Heart left ventricle (tissue), 16 donors: ENCODE measurements around the gene ADPRHL1. TPM values are rescaled to one million over a fixed set of nuclear protein-coding genes. Genes with fewer than 3 reads are reported as not detected.
A peak's percentile ranks its signal among the peaks of the same experiment; 100 is the strongest.

ENCODE experiments used
- ATAC-seq, 4 donors: fragments of 200-7000 bp; cut with Tn5 transposase; one replicate each; pipeline ENCODE4 v1.9.1; 2020 to 2022; ENCODE audit warnings: moderate library complexity in 4 of 4, mild to moderate bottlenecking in 3 of 4, moderate number of reproducible peaks in 1 of 4
- DNase-seq, 5 donors: peaks; one replicate each; pipeline ENCODE4 v3.0.0-alpha.2; 2020
- H3K27ac ChIP-seq, 12 donors: fragments of 200-600 bp; sonication (generic) in 4 of 12; one replicate each; pipeline versions ENCODE4 v1.5.0 to v1.8.0; 2016 to 2022; ENCODE audit warnings: mild to moderate bottlenecking in 2 of 12
- H3K27me3 ChIP-seq, 9 donors: fragments of 200-600 bp; sonication (generic) in 2 of 9; one replicate each; pipeline versions ENCODE4 v1.5.1 to v1.8.0; 2016 to 2022; ENCODE audit warnings: mild to moderate bottlenecking in 3 of 9
- H3K36me3 ChIP-seq, 9 donors: fragments of 200-600 bp; sonication (generic) in 2 of 9; one replicate each; pipeline versions ENCODE4 v1.5.0 to v1.8.0; 2018 to 2022; ENCODE audit warnings: mild to moderate bottlenecking in 2 of 9
- H3K4me1 ChIP-seq, 12 donors: fragments of 200-600 bp; sonication (generic) in 4 of 12; one replicate each; pipeline versions ENCODE4 v1.5.0 to v1.8.0; 2016 to 2022; ENCODE audit warnings: mild to moderate bottlenecking in 3 of 12
- H3K4me3 ChIP-seq, 12 donors: fragments of 200-600 bp; sonication (generic) in 4 of 12; one replicate each; pipeline versions ENCODE4 v1.5.0 to v1.8.0; 2017 to 2022; ENCODE audit warnings: mild to moderate bottlenecking in 9 of 12, moderate library complexity in 4 of 12
- H3K9me3 ChIP-seq, 12 donors: fragments of 200-600 bp; sonication (generic) in 4 of 12; one replicate each; pipeline versions ENCODE4 v1.5.0 to v1.8.0; 2016 to 2022; ENCODE audit warnings: mild to moderate bottlenecking in 1 of 12
- POLR2A ChIP-seq, 2 donors: fragments of 450-650 bp; IDR thresholded peaks; one replicate each; pipeline ENCODE4 v1.6.1; 2017; ENCODE audit warnings: antibody characterized with exemption in 2 of 2, mild to moderate bottlenecking in 2 of 2, moderate library complexity in 2 of 2
- WGBS, 4 donors: extraction: QIAGEN DNeasy Blood & Tissue Kit in 2 of 4; methylation state at CpG; one replicate each; pipeline versions ENCODE4 v1.1.5 to v1.1.7; 2013 to 2018; 5-methylcytosine and 5-hydroxymethylcytosine counted together
- intact Hi-C, 10 donors: fragments of 100-400 bp; cut with DNase I; formaldehyde crosslinking; loops; one replicate each; pipeline versions ENCODE4 v1.11.1 to v1.14.2; 2022
- polyA plus RNA-seq, 2 donors: library from polyadenylated mRNA; stranded (reverse); fragments of 200-250 nt; gene quantifications; one replicate each; pipeline ENCODE4 v1.2.3, GENCODE V29; 2013
- total RNA-seq, 9 donors: library from RNA; depleted of rRNA in 2 of 9; stranded (reverse); fragments of >200 nt in 2 of 9; fragmentation: NEBNext Ultra II Directional in 3 of 9; extraction: Animal tissue kit (Norgen Biotek cat#: 25700) in 3 of 9; gene quantifications; one replicate each; pipeline versions ENCODE4 v1.1.0 to v1.2.4, GENCODE V29; 2016 to 2023
- TF ChIP-seq, protein P1 (sequence below), 12 donors: fragments of 200-600 bp; sonication (generic) in 4 of 12; IDR thresholded peaks; one replicate each; pipeline versions ENCODE4 v1.5.0 to v1.8.0; 2018 to 2022; ENCODE audit warnings: antibody characterized with exemption in 12 of 12, mild to moderate bottlenecking in 5 of 12
- donor health status: ischemic (EF 13 %, LVEDD 7.1; RV severe dilation, severe dysfunction).
- donor health status: healthy with polysubstance abuse.
- donor health status: DM: no; HTN: yes; CAD: no.
- donor health status: DM: no; HTN: no; CAD: no.
- donor health status: ischemic (EF 25% LVEDD 6.9; RV normal size, moderate dysfunction).
- donor health status: ischemic (EF 25% LVEDD 5.7; RV mildly dilated, moderate dysfunction).
- donor health status: healthy.
- donor health status: DM: yes; HTN: yes; CAD: no.
- donor health status: ischemic (EF 35%, LVEDD 5.7; RV mildly dilated, moderate dysfunction).
- donor health status: nonischemic (EF 11% LVEDD 7.7; RV severe dilation, severe dysfunction).
- donor health status: DM: yes; HTN: yes; CAD: no.
- donor health status: PGD.
- donor health status: ischemic (EF 29% LVEDD 5.4; RV normal size, mild dysfunction).
- donor health status: nonischemic (EF 23%, LVEDD 6.1; RV moderate dilation, normal function).

The ADPRHL1 gene
- total and polyA plus RNA-seq, 11 donors: 160 to 774 (median 521) TPM

DNA sequence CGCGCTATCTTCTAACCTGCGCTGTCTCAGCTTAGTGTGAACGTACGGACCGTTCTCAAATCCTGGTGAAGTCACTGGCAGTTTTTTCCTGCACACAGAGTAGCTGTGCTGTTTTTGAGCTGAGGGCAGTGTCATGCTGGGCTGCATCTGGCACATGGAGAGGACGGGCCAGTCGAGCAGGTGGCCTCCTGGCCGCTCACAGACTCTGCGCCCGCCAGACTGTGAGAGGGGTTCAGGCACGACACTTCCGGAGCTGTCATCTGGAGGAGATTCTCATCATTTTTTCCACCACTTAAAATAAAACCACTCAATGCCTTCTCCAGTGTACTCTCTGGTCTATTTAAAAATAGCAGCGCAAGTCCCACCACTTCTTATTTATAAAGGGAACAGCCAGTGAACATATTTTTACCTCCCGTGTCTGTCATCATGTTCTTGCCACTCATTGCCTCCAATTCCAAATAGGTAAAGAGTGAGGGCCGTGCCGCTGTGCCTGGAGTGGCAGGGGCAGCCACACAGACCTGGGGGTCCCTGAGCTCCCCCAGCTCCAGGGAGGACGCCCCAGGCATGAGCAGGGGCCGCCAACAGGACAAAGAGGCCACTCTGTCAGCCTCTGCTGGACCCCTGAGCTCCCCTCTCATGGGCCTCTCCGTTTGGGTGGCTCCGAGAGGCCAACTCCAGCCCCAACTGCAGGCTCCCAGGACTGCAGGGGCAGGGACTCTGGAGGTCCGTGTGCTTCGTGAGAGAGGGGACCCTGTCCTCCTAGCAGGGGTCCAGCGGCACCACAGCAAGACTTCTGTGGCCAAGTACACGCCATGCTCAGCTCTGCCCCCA lies 52.5 kb downstream of the ADPRHL1 start:
- Histone ChIP-seq H3K27me3 (peaks cover 0 to 5% (median 0%) of the 10 kb centered on the region in 9 donors), H3K27ac (peak overlapping the region; percentile 82 to 99 (median 94)), H3K36me3 (no peaks in the 10 kb centered on the region), H3K4me1 (peaks cover 0 to 55% (median 15%) of the 10 kb centered on the region in 12 donors), H3K4me3 (peak overlapping the region in 1 of 12 donors; percentile 5), H3K9me3 (no peaks in the 10 kb centered on the region)
- TF ChIP-seq, protein P1, sequence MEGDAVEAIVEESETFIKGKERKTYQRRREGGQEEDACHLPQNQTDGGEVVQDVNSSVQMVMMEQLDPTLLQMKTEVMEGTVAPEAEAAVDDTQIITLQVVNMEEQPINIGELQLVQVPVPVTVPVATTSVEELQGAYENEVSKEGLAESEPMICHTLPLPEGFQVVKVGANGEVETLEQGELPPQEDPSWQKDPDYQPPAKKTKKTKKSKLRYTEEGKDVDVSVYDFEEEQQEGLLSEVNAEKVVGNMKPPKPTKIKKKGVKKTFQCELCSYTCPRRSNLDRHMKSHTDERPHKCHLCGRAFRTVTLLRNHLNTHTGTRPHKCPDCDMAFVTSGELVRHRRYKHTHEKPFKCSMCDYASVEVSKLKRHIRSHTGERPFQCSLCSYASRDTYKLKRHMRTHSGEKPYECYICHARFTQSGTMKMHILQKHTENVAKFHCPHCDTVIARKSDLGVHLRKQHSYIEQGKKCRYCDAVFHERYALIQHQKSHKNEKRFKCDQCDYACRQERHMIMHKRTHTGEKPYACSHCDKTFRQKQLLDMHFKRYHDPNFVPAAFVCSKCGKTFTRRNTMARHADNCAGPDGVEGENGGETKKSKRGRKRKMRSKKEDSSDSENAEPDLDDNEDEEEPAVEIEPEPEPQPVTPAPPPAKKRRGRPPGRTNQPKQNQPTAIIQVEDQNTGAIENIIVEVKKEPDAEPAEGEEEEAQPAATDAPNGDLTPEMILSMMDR (IDR thresholded peaks at IDR 0.05): no peak
- TF ChIP-seq POLR2A (IDR thresholded peaks at IDR 0.05): peak in 1 of 2 donors; percentile 66
- DNase-seq (peak; percentile 72 to 92 (median 80)), ATAC-seq (peak; percentile 78 to 84 (median 81))
- 37 to 58% (median 43%) methylated on average over 23 to 25 of the region's 25 CpGs for WGBS, 4 donors
- intact Hi-C loops: loop anchor here in 1 of 10 donors (2.0 kb wide), 1 partner anchor 52 kb away; the partner anchor contains the start of gene ADPRHL1

DNA sequence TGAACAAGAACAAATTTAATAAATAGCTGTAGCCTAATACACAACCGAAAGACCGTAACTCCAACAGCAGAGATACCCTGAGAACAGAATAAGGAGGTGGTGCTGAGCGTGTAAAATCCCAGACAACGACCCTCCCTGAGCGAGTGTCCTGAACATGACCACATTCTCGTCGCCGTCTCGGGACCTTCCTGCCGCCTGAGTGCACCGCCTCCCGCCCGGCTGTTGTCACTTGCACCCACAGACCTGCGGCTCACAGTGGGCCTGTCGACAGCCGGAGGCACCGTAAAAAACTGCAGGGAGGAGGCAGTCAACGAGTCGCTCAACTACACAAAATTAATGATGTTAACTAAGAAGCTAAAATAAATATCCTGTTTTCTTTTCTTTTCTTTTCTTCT lies 53.5 kb downstream of the ADPRHL1 start:
- Histone ChIP-seq H3K9me3 (no peaks in the 10 kb centered on the region), H3K36me3 (no peaks in the 10 kb centered on the region), H3K4me1 (peaks cover 0 to 46% (median 15%) of the 10 kb centered on the region in 12 donors), H3K27me3 (peaks cover 0 to 5% (median 0%) of the 10 kb centered on the region in 9 donors), H3K27ac (peak overlapping the region in 9 of 12 donors; percentile 15 to 99 (median 95)), H3K4me3 (no peak overlapping the region)
- WGBS, 4 donors: 67 to 78% (median 71%) methylated on average over 19 of the region's 19 CpGs
- intact Hi-C loops: loop anchor here in 8 of 10 donors (2.0 to 10.0 kb wide), 5 partner anchors 53 to 455 kb away; partner anchors contain the start of genes ADPRHL1 (in 1 of the 8) and LAMP1 (in 1 of the 8)
- no peak for TF ChIP-seq POLR2A (IDR thresholded peaks at IDR 0.05)
- TF ChIP-seq, protein P1 (IDR thresholded peaks at IDR 0.05): no peak
- DNase-seq (peak in 3 of 5 donors; percentile 20 to 52 (median 36)), ATAC-seq (no peak)

DNA sequence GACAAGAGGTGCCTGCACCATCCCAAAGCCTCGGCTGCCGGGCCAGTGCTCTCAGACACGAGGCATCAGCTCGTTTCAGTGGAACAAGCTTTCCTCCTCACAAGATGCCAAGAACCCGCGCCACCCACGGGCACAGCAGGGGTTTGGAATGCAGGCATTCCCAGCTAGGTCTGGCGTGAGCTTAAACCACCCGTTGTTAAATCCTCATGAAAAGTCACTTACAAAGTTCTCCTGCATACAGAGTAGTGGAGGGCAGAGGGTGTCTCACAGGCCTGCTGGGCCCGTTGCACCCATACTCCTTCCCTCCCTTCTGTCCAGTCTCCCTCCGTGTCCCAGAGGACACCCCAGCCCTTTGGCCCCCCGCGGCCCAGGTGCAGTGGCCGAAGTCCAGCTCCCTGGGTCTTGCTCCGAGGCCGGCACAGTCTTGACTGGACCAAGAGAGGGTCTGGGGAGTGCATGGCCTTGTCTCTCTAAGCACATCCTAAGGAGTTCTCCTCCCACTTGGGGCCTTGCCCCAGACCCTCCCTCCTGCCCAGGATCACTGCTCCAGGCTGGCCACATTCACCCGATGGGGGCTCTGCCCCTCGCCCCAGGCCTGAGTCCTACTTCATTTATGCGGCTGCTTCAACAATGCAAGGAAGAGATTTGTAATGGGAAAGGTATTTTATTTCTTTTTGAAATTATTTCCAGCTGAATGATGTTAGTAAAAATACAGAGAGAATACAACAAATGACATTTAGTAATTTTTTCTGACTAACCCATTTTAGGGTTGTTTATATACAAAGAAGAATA lies 54.1 kb downstream of the ADPRHL1 start:
- DNase-seq: peak in 3 of 5 donors; percentile 27 to 58 (median 34)
- intact Hi-C loops: loop anchor here in 8 of 10 donors (10.0 kb wide), 4 partner anchors 104 to 454 kb away; partner anchors contain the start of gene LAMP1 (in 1 of the 8)
- no peaks in the 10 kb centered on the region for H3K9me3 ChIP-seq
- H3K27me3 ChIP-seq: peaks cover 0 to 5% (median 0%) of the 10 kb centered on the region in 9 donors
- no peak for ATAC-seq
- H3K4me1 ChIP-seq: peaks cover 0 to 46% (median 18%) of the 10 kb centered on the region in 12 donors
- no peaks in the 10 kb centered on the region for H3K36me3 ChIP-seq
- 46 to 66% (median 60%) methylated on average over 12 to 19 of the region's 19 CpGs for WGBS, 4 donors
- no peak overlapping the region for H3K4me3 ChIP-seq
- H3K27ac ChIP-seq: peak overlapping the region in 10 of 12 donors; percentile 4 to 99 (median 66)
- TF ChIP-seq, protein P1 (IDR thresholded peaks at IDR 0.05): no peak
- no peak for TF ChIP-seq POLR2A (IDR thresholded peaks at IDR 0.05)
